Activated CD8-positive, alpha-beta memory T cell treated with anti-CD3 and anti-CD28 coated beads for 48 hours (primary cell): ENCODE measurements around the gene KCNIP3.
"Not testable (repeated sequence)": the region's sequence is repeated elsewhere in the genome, so short reads cannot be mapped to it uniquely, and the experiment has no call there.

Source experiments
- DNase-seq, 3 experiments: peaks; one replicate each; pipeline ENCODE4 v3.0.0-alpha.2; 2020; ENCODE audit warnings: low read depth in 2 of 3, low spot score in 2 of 3

Gene KCNIP3

GRCh38 chr2:95382686-95383634 is 85.8 kb downstream of the KCNIP3 start:
- DNase-seq = no peak

DNA sequence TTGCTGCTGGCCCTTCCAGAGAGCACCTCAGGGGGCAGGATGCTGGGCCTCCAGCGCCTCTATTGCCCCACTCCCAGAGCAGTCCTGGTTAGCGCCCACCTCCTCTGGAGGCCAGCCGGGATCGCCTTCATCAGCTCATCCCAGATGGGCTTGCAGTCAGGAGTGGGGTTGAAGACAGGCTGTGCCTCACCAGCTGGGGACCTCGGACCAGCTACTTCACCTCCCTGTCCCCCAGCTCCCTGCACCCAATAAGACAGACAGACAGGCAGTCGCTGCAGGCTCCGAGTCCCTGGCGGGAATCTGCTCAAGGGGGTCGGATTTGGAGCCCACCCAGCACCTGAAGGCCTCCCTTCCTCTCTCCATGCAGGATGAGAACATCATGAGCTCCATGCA is 86.5 kb downstream of the KCNIP3 start:
- DNase-seq = no peak

GRCh38 chr2:95384854-95385569 is 87.9 kb downstream of the KCNIP3 start:
- no peak for DNase-seq

DNA sequence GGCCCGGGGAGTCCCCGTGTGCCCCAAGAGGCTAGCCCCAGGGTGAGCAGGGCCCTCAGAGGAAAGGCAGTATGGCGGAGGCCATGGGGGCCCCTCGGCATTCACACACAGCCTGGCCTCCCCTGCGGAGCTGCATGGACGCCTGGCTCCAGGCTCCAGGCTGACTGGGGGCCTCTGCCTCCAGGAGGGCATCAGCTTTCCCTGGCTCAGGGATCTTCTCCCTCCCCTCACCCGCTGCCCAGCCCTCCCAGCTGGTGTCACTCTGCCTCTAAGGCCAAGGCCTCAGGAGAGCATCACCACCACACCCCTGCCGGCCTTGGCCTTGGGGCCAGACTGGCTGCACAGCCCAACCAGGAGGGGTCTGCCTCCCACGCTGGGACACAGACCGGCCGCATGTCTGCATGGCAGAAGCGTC is 88.4 kb downstream of the KCNIP3 start:
- DNase-seq = no peak

DNA sequence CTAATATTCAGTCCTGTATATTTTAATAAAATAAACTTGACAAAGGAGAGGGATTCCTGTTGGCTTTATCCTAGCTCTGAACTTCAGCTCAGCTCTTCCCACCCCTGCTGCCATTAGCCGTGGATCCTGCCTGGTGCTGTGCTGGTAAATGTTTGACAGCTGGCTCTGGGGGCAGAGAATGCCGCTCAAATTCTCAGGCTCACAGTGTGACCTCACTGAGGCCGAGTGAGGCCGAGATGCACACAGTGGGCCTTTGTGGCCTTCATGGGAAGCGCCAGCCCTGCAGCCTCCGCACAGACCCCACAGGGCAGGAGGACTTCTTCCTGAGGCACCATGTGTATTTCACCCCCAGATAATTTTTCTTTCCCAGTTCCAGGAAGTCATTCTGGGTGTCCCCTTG is 88.9 kb downstream of the KCNIP3 start:
- DNase-seq = no peak

GRCh38 chr2:95387358-95387757 is 90.2 kb downstream of the KCNIP3 start:
- no peak for DNase-seq

DNA sequence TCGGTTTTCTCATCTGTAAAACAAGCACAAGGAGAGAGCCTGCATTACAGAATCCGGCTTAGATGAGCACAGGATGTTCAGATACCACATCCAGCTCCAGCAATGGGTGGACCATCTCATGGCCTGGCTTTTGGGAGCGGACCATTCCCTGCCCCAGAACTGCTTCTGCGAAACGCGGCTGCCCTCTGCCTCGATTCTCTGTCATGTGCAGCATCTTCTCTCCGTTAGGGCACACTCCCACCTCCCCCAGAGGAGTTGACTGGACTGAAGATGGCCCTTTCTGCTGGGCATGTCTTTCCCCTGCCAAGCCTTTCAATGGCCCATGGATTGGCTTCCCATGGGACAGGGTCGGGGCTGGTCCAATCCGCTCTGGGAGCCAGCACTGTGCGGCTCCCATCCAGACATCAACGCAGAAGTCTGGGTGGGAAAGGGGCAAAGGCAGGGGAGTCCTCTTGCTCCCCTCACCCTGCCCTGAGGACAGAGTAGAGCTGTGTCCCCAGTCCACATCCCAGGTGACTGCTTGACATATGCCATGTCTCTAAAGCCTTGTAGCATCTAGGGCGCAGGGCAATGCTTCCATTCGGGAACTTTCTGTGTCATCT is 91.0 kb downstream of the KCNIP3 start:
- no peak for DNase-seq

- no peak for DNase-seq
Observed at GRCh38 chr2:95388856-95389244, 91.7 kb downstream of the KCNIP3 start.

DNA sequence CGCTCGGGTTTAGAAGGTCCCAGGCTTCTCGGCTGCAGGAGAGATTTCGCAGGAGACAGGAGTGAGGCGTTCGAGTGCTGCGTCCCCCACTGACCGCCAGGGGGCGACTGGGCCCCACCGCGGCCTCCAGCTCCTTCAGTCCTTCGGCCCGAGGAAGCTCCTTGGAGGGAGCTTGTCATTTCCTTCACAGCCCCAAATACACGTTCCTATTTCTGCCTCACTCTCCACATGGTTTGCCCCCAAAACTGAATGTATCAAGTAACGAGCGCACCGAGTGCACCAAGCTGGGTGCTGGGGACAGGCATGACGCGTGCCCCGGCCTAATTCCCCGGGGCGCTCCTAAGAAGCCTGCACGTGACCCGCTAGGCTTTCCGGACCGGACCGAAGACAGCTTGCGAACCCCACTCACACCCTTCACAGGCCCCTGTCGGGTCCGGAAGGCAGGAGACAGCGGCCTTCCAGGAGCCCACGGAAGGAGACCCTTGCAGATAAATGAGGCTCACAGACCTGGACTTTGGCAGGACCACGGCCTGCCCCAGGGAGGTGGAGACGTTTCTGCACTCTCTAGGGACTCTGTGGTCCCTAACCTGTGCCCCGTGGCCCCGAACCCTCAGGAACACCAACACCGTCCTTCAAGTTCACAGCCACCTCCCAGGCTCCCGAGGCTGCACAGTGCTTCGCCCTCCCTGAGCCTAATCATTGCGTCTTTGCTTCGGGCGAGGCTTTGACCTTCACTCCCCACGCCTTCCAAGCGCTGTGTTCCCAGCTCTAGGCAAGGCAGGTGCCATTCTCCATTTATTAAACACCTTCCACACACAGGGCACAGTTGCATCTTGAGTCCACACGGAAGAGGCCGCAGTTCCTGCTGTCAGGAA is 92.3 kb downstream of the KCNIP3 start:
- peak in 1 of 3 experiments; percentile 46 for DNase-seq

DNA sequence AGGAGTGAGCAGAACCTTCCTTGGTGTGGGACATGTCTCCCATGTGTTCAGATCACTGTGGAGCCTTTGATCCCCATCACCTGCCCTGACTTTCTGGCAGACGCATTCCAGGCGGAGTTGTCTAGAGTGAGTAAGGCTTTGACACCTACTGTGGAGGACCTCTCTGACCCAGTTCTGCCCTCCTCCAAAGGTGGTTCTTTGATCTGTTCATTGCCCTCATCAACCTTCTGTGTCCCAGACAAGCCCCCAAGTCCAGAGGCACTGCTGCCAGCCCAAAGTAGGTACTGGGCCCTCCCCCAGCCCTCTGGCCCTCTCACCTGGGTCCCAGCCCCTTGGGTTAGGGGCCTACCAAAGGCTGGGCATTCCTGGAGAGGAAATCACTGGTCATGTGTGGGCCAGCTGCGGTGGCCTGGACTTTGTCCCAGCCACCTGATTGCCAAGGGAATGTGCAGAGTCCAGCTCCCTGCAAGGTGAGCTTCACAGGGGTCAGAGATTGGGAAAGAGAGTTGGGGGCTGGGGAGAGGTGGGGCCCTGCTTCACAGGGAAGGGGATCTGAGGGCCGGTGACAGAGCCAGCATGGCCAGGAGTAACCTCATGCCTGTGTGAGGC is 93.2 kb downstream of the KCNIP3 start:
- DNase-seq = no peak

DNA sequence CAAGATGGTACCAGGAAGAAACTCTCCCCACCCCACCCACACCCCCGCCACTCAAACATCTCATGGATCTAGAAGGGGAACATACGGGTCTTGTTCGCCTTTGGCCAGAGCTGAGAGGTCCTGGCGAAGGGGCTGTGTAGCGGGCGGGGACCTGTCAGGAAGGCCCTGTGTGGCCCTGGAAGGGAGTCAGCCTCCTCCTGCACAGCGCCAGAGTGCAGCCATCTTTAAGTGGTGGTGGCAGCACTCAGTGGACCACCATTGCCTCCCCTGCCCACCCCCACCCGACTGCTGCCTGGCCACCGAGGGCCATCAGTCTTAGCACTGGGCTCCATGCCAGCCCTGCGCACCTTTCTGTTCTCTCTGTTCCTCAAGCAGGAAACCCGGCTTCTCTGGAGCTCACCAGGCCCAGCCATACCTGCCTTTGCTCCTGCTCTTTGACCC is 93.8 kb downstream of the KCNIP3 start:
- DNase-seq = no peak

DNA sequence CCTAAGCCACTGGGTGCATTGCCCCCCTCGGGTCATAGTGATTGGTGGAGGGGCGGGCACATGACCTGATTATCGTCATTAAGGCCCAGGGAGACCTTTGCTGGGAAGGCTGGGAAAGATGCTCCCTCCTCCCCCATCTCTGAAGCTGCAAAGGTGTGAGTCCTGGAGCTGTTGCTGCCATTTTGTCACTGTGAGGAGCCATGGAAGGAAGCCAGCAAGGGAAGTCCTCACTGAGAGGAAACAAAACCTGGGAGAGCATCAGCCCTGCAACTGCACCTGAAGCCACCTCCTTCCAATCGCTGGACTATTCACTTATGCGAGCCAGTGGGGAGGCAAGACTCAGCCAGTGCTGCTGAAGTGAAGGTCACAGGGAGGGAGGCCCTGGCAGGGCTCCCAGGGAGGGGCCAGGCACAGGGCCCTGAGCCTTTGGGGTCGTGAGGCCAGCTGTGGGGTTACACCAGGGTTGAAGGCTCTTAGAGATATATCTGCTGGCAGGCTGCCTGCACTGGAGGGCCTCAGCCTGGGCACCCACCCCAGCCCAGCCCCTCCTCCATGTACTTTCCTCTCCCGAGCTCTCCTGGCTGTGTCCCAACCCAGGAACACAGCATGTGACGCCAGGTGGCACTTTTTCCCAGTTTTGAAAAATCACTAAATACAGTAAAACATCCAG is 94.6 kb downstream of the KCNIP3 start:
- no peak for DNase-seq

DNA sequence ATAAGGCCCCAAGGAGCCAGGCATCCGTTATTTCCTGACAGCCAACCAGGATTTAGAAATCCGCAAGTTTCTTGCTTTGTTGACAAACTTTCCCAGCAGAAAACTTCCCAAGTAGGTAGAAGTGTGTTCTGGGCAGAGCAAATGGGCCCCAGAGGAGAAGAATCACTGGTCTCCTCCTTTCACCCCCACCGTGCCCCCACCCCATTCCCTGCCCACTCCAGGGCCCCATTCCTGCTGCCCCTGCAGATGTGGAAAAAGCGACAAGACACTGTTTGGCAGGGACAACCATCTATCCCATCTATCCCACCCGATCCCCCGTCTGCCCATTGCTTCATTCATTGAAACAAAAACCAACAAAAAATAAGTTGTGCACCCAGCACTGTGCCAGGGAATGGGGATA is 95.2 kb downstream of the KCNIP3 start:
- no peak for DNase-seq

DNA sequence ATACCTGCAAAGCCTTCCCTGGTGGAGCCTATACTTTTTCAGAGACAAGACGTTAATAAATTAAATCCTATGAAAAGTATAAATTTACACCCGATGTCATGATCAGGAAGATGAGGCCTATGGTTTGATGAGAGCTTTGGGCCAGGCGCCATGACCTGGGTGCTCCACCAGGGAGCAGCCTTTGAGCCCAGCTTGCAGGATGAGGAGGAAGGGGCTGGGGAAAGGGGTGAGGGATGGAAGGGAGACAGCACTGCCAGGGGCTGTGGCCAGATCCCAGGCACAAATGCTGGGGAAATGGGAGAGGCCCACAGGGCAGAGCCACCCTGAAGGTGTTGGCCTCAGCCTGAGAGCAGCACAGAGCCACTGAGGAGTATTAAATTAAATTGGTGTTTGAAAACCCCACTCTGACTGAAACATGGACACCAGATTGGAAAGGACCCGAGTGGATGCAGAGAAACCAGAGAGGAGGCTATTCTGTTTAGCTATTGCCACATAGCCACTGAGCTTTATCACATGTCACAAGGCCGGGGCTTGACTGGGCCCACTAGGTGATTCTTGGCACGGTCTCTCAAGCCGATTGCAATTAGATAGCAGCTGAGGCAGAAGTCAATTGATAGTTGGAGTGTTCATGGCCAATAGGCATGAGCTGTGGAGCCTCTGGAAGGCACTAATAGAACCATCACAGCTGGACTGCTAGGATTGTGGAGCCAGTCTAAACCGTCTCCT is 95.7 kb downstream of the KCNIP3 start:
- DNase-seq = no peak

- no peak for DNase-seq
Observed at GRCh38 chr2:95393901-95394300, 96.8 kb downstream of the KCNIP3 start.

DNA sequence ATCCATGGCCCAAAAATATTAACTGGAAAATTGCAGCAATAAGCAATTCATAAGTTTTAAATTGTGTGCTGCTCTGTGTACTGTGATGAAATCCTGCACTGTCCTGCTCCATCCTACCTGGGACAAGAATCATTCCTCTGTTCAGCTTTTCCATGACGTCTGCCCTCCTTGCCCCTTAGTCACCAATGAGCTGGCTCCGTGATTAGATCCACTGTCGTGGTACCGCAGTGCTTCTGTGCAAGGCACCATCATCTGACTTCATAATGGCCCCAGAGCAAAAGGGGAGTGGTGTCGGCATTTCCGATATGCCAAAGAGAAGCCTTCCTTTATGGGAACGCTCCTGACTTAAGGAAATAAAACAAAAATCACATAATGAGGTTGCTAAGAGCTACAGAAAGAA is 101.9 kb downstream of the KCNIP3 start:
- no peak for DNase-seq

- no peak for DNase-seq
Observed at GRCh38 chr2:95401480-95401879, 104.3 kb downstream of the KCNIP3 start.

GRCh38 chr2:95402004-95402369 is 104.8 kb downstream of the KCNIP3 start:
- not testable (repeated sequence) for DNase-seq
